GM12878 (cell line): ENCODE measurements around the gene PGA3. TPM values are rescaled to one million over a fixed set of nuclear protein-coding genes. Genes with fewer than 3 reads are reported as not detected.
"Not testable (repeated sequence)": the region's sequence is repeated elsewhere in the genome, so short reads cannot be mapped to it uniquely, and the experiment has no call there.

Experiments used
- ATAC-seq: fragments of 200-7000 bp; cut with Tn5 transposase; 3 replicates; pipeline ENCODE4 v1.9.1; 2020; ENCODE audit warnings: mild to moderate bottlenecking, moderate library complexity
- BruUV-seq: library from RNA; stranded (reverse); fragments of 400-500 nt; replicated peaks from 2 replicates; lab custom pipeline; 2021; lab: Mats Ljungman, UMichigan
- CTCF ChIA-PET: fragments of 300-600 bp; sonication (Branson Sonifier 250); formaldehyde crosslinking; extraction: SDS; loops from one replicate; lab custom pipeline; 2021; ENCODE audit warnings: inconsistent platforms; lab: Yijun Ruan, JAX
- POLR2A ChIA-PET: fragments of 350-600 bp; formaldehyde crosslinking; extraction: SDS; loops from one replicate; lab custom pipeline; 2021; ENCODE audit warnings: inconsistent platforms; lab: Charles Lee
- RAD21 ChIA-PET: fragments of 300-600 bp; sonication (Branson Sonifier 250); formaldehyde crosslinking; loops from one replicate; lab custom pipeline; 2023; ENCODE audit warnings: antibody characterized with exemption; ENCODE audit not compliant: unreplicated experiment; lab: Charles Lee
- SMC1A ChIA-PET: fragments of 300-600 bp; sonication (Branson Sonifier 250); formaldehyde crosslinking; loops from one replicate; lab custom pipeline; 2023; ENCODE audit not compliant: unreplicated experiment, uncharacterized antibody; lab: Charles Lee
- DNase-seq: peaks from one replicate; pipeline ENCODE4 v3.0.0-alpha.2; 2011; ENCODE audit warnings: low read depth, low spot score
- FAIRE-seq: peaks from 3 replicates; lab custom pipeline; 2011; peaks lifted over from hg19 to GRCh38; lab: Jason Lieb, UNC
- H2AFZ ChIP-seq: 2 replicates; pipeline ENCODE4 v1.6.0; 2011; ENCODE audit warnings: low read depth, low read length, control low read depth; ENCODE audit not compliant: control insufficient read depth
- H3K27ac ChIP-seq: 2 replicates; pipeline ENCODE4 v1.5.1; 2011; ENCODE audit warnings: control low read depth; ENCODE audit not compliant: control insufficient read depth, insufficient read depth
- H3K27me3 ChIP-seq, 2 experiments: replicated peaks in 1 of 2; 2 replicates each; pipeline versions ENCODE4 v1.6.0 to v1.6.1; 2011; ENCODE audit warnings: low read length in 1 of 2; ENCODE audit not compliant: control insufficient read depth in 2 of 2, insufficient read depth in 2 of 2
- H3K36me3 ChIP-seq, 2 experiments: 2 replicates each; pipeline ENCODE4 v1.5.1; 2011; ENCODE audit warnings: low read length in 1 of 2; ENCODE audit not compliant: control insufficient read depth in 2 of 2, insufficient read depth in 2 of 2
- H3K4me1 ChIP-seq: 2 replicates; pipeline ENCODE4 v1.6.1; 2011; ENCODE audit warnings: mild to moderate bottlenecking, low read length, moderate library complexity, mixed read lengths; ENCODE audit not compliant: control insufficient read depth, insufficient read depth
- H3K4me2 ChIP-seq: 2 replicates; pipeline ENCODE4 v1.6.0; 2011; ENCODE audit warnings: control low read depth; ENCODE audit not compliant: control insufficient read depth, insufficient read depth
- H3K4me3 ChIP-seq: fragments of 200-600 bp; sonication (generic); 2 replicates; pipeline ENCODE4 v1.5.1; 2016
- H3K79me2 ChIP-seq: 2 replicates; pipeline ENCODE4 v1.6.0; 2011; ENCODE audit warnings: low read length; ENCODE audit not compliant: control insufficient read depth, insufficient read depth
- H3K9ac ChIP-seq: 2 replicates; pipeline ENCODE4 v1.8.0; 2011; ENCODE audit warnings: low read length, control low read depth, mixed read lengths; ENCODE audit not compliant: control insufficient read depth, insufficient read depth
- H3K9me3 ChIP-seq: replicated peaks from 3 replicates; pipeline ENCODE4 v1.5.1; 2011; ENCODE audit warnings: mild to moderate bottlenecking, low read length; ENCODE audit not compliant: control insufficient read depth, insufficient read depth
- H4K20me1 ChIP-seq: 2 replicates; pipeline ENCODE4 v1.6.0; 2011; ENCODE audit not compliant: control insufficient read depth, insufficient read depth
- WGBS: methylation state at CpG from one replicate; pipeline ENCODE4 v1.1.6; 2016; ENCODE audit warnings: low lambda C conversion rate; ENCODE audit not compliant: insufficient replicate concordance, insufficient coverage; ENCODE audit errors: missing lambda C conversion rate; 5-methylcytosine and 5-hydroxymethylcytosine counted together
- in situ Hi-C: fragments of 300-500 bp; cut with MboI; formaldehyde crosslinking; loops from 9 replicates; pipeline ENCODE4 v1.14.3; 2018; ENCODE audit warnings: mixed read lengths
- intact Hi-C: fragments of 100-400 bp; cut with micrococcal nuclease; formaldehyde crosslinking; loops from one replicate; pipeline ENCODE4 v1.14.2; 2022; ENCODE audit not compliant: unreplicated experiment
- polyA plus RNA-seq, 11 experiments: library from polyadenylated mRNA; depleted of rRNA in 4 of 11; unstranded in 6 of 11; stranded (reverse) in 5 of 11; fragments of >200 nt; fragmentation: Nextera tagmentation in 4 of 11; fragmentation: Illumina TruSeq in 1 of 11; extraction: Ambion mirVana in 4 of 11; extraction: Trizol in 1 of 11; gene quantifications; 1 replicate in 1 of 11; 2 replicates in 10 of 11; pipeline versions ENCODE4 v1.2.1 to v1.2.3, GENCODE V29; 2011 to 2016; ENCODE audit warnings: inconsistent platforms in 2 of 11, missing spikeins in 2 of 11, low read depth in 1 of 11
- total RNA-seq, 4 experiments: library from RNA; depleted of rRNA in 3 of 4; stranded (reverse); fragments of >200 nt in 3 of 4; fragmentation: Illumina TruSeq in 1 of 4; extraction: Trizol in 1 of 4; gene quantifications; 2 replicates each; pipeline versions ENCODE4 v1.2.1 to v1.2.3, GENCODE V29; 2013 to 2021

The PGA3 gene
- total and polyA plus RNA-seq, 10 of the 15 experiments (the other 5 are each of a cell fraction or from before 2014, with no cell fraction given), result not detected

- H3K4me2 ChIP-seq, RAD21 ChIA-PET, H3K4me1 ChIP-seq, H3K36me3 ChIP-seq, POLR2A ChIA-PET, H4K20me1 ChIP-seq, FAIRE-seq, H3K9me3 ChIP-seq, H3K4me3 ChIP-seq, CTCF ChIA-PET, in situ Hi-C loops, DNase-seq, BruUV-seq, ATAC-seq, SMC1A ChIA-PET, H3K9ac ChIP-seq, H3K79me2 ChIP-seq, H2AFZ ChIP-seq, intact Hi-C loops, H3K27me3 ChIP-seq, H3K27ac ChIP-seq: not testable (repeated sequence)
- no CpG with 5 or more reads among the region's 8 CpGs for WGBS
These were observed 37.6 kb downstream of the PGA3 start, which contains the start of gene PGA5 for GRCh38 chr11:61240875-61241274. PGA5 (plus strand) TSS chr11:61241175; CDS start chr11:61241227, 52 bp downstream.

- DNase-seq, H3K4me3 ChIP-seq, H3K9ac ChIP-seq, H3K27me3 ChIP-seq, H4K20me1 ChIP-seq, H3K4me2 ChIP-seq, BruUV-seq, H3K36me3 ChIP-seq, FAIRE-seq, RAD21 ChIA-PET, H3K27ac ChIP-seq, CTCF ChIA-PET, ATAC-seq, H3K4me1 ChIP-seq, H2AFZ ChIP-seq, H3K9me3 ChIP-seq, intact Hi-C loops, SMC1A ChIA-PET, H3K79me2 ChIP-seq, POLR2A ChIA-PET, in situ Hi-C loops: not testable (repeated sequence)
- no CpG with 5 or more reads among the region's 5 CpGs for WGBS
These were observed 38.2 kb downstream of the PGA3 start for GRCh38 chr11:61241526-61241925.

- in situ Hi-C loops, POLR2A ChIA-PET, H3K27me3 ChIP-seq, CTCF ChIA-PET, BruUV-seq, DNase-seq, H3K4me2 ChIP-seq, H3K27ac ChIP-seq, FAIRE-seq, H2AFZ ChIP-seq, H4K20me1 ChIP-seq, intact Hi-C loops, H3K9me3 ChIP-seq, H3K9ac ChIP-seq, RAD21 ChIA-PET, H3K4me3 ChIP-seq, SMC1A ChIA-PET, H3K79me2 ChIP-seq, H3K4me1 ChIP-seq, H3K36me3 ChIP-seq, ATAC-seq: not testable (repeated sequence)
- WGBS, result no CpG with 5 or more reads among the region's 10 CpGs
These were observed 42.1 kb downstream of the PGA3 start for GRCh38 chr11:61245284-61245964.

GRCh38 chr11:61248071-61248470 is 44.8 kb downstream of the PGA3 start:
- H4K20me1 ChIP-seq, H3K9ac ChIP-seq, RAD21 ChIA-PET, H2AFZ ChIP-seq, intact Hi-C loops, H3K36me3 ChIP-seq, FAIRE-seq, in situ Hi-C loops, H3K4me1 ChIP-seq, SMC1A ChIA-PET, DNase-seq, H3K27me3 ChIP-seq, H3K79me2 ChIP-seq, CTCF ChIA-PET, BruUV-seq, ATAC-seq, H3K4me3 ChIP-seq, H3K27ac ChIP-seq, POLR2A ChIA-PET, H3K4me2 ChIP-seq, H3K9me3 ChIP-seq: not testable (repeated sequence)
- 30% methylated on average over 9 of the region's 9 CpGs for WGBS
